SU-DHL-6 (cell line): ENCODE data around the gene SRF.

ENCODE experiments used
- H2AFZ ChIP-seq: fragments of 200-600 bp; sonication (generic); 2 replicates; pipeline ENCODE4 v1.6.1; 2014; ENCODE audit warnings: low read depth, mild to moderate bottlenecking, moderate library complexity, mixed read lengths, antibody characterized with exemption, low read length; ENCODE audit not compliant: severe bottlenecking
- H3F3A ChIP-seq: fragments of 200-600 bp; shearing (Covaris generic); 2 replicates; pipeline ENCODE4 v1.6.0; 2016; ENCODE audit warnings: antibody characterized with exemption, mild to moderate bottlenecking; ENCODE audit not compliant: insufficient read depth
- H3K27ac ChIP-seq: fragments of 200-600 bp; sonication (generic); 2 replicates; pipeline ENCODE4 v1.5.1; 2016; ENCODE audit warnings: low read depth, mild to moderate bottlenecking, low read length, moderate library complexity, mixed read lengths
- H3K27me3 ChIP-seq: fragments of 200-600 bp; sonication (generic), shearing (Covaris generic); 2 replicates; pipeline ENCODE4 v1.6.0; 2014; ENCODE audit warnings: mild to moderate bottlenecking, low read length
- H3K36me3 ChIP-seq: fragments of 200-600 bp; sonication (generic); 2 replicates; pipeline ENCODE4 v1.6.1; 2014; ENCODE audit warnings: mild to moderate bottlenecking, low read length, mixed read lengths
- H3K4me2 ChIP-seq: fragments of 300-600, 200-600 bp; shearing (Covaris generic), sonication (generic); 2 replicates; pipeline ENCODE4 v1.6.0; 2014; ENCODE audit warnings: low read length, low read depth, mild to moderate bottlenecking; ENCODE audit not compliant: poor library complexity, severe bottlenecking
- H3K4me3 ChIP-seq: fragments of 200-600 bp; sonication (generic); 2 replicates; pipeline ENCODE4 v1.5.1; 2014; ENCODE audit warnings: antibody characterized with exemption, low read length, mild to moderate bottlenecking, mixed read lengths; ENCODE audit not compliant: insufficient read depth, poor library complexity, severe bottlenecking
- H3K79me2 ChIP-seq: fragments of 200-600 bp; sonication (generic); 2 replicates; pipeline ENCODE4 v1.6.1; 2014; ENCODE audit warnings: mild to moderate bottlenecking, low read length, moderate library complexity; ENCODE audit not compliant: insufficient read depth
- H3K9ac ChIP-seq: fragments of 200-600 bp; sonication (generic); 2 replicates; pipeline ENCODE4 v1.7.0; 2014; ENCODE audit warnings: mild to moderate bottlenecking, low read length
- H3K9me2 ChIP-seq: fragments of 200-600 bp; sonication (generic); replicated peaks from 2 replicates; pipeline ENCODE4 v1.6.1; 2014; ENCODE audit warnings: low read length; ENCODE audit not compliant: insufficient read depth
- H3K9me3 ChIP-seq: fragments of 200-600 bp; sonication (generic); 2 replicates; pipeline ENCODE4 v1.6.1; 2014; ENCODE audit warnings: low read length, mixed read lengths; ENCODE audit not compliant: insufficient read depth
- H4K20me1 ChIP-seq: fragments of 200-600 bp; sonication (generic); 2 replicates; pipeline ENCODE4 v1.6.1; 2014; ENCODE audit warnings: low read depth, mild to moderate bottlenecking, antibody characterized with exemption, low read length, moderate library complexity, mixed read lengths
- EZH2phosphoT487 ChIP-seq: fragments of 200-600 bp; sonication (generic), shearing (Covaris generic); conservative IDR thresholded peaks from 2 replicates; pipeline ENCODE4 v1.6.1; 2018; ENCODE audit warnings: mild to moderate bottlenecking, antibody characterized with exemption, low read length, moderate library complexity, mixed read lengths
- TF ChIP-seq, protein P1 (sequence below): fragments of 200-600 bp; sonication (generic); IDR thresholded peaks from one replicate; pipeline ENCODE4 v1.5.1; 2017; ENCODE audit warnings: antibody characterized with exemption, mild to moderate bottlenecking, low read length, moderate library complexity; ENCODE audit not compliant: insufficient read depth, poor library complexity, severe bottlenecking

SRF gene

DNA sequence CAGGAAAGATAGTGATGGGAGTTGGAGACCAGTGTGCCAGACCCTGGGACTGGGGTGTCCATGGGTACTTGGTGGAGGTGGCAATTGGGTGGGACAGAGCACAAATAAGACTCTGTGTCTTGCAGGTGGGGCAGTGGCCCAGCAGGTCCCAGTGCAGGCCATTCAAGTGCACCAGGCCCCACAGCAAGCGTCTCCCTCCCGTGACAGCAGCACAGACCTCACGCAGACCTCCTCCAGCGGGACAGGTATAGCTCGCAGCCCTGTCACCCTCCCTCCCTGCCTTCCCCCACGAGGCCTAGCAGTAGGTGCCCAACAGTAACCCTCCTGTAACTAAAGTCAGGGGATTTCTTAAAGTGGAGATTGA lies 5.3 kb downstream of the SRF start:
- Histone ChIP-seq H3K9me3 (no peaks in the 10 kb centered on the region), H3K27ac (no peak overlapping the region), H3K9ac (no peak overlapping the region), H3K27me3 (no peaks in the 10 kb centered on the region), H3K79me2 (peaks cover 28% of the 10 kb centered on the region), H3K9me2 (no peaks in the 10 kb centered on the region), H4K20me1 (peaks cover 5% of the 10 kb centered on the region; the same call in 1 of the 2 replicates), H2AFZ (no peak overlapping the region), H3F3A (peaks cover 31% of the 10 kb centered on the region), H3K4me3 (no peak overlapping the region), H3K4me2 (no peak overlapping the region), H3K36me3 (peaks cover 14% of the 10 kb centered on the region)
- no peak for TF ChIP-seq EZH2phosphoT487
- TF ChIP-seq, protein P1, sequence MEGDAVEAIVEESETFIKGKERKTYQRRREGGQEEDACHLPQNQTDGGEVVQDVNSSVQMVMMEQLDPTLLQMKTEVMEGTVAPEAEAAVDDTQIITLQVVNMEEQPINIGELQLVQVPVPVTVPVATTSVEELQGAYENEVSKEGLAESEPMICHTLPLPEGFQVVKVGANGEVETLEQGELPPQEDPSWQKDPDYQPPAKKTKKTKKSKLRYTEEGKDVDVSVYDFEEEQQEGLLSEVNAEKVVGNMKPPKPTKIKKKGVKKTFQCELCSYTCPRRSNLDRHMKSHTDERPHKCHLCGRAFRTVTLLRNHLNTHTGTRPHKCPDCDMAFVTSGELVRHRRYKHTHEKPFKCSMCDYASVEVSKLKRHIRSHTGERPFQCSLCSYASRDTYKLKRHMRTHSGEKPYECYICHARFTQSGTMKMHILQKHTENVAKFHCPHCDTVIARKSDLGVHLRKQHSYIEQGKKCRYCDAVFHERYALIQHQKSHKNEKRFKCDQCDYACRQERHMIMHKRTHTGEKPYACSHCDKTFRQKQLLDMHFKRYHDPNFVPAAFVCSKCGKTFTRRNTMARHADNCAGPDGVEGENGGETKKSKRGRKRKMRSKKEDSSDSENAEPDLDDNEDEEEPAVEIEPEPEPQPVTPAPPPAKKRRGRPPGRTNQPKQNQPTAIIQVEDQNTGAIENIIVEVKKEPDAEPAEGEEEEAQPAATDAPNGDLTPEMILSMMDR = no peak

DNA sequence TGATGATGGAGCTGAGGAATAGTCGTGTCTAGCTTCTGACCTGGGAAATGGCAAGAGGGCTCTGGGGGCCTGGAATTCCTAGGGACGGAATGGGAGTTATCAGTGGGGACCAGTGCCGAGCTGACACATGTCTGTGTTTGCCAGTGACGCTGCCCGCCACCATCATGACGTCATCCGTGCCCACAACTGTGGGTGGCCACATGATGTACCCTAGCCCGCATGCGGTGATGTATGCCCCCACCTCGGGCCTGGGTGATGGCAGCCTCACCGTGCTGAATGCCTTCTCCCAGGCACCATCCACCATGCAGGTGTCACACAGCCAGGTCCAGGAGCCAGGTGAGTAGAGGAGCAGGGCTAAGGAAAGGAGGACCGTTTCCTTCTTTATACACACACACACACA lies 7.1 kb downstream of the SRF start:
- Histone ChIP-seq H3K36me3 (peaks cover 14% of the 10 kb centered on the region), H3K9me2 (no peaks in the 10 kb centered on the region), H3K4me3 (no peak overlapping the region), H2AFZ (no peak overlapping the region), H3F3A (peaks cover 30% of the 10 kb centered on the region), H3K79me2 (peaks cover 23% of the 10 kb centered on the region), H4K20me1 (peaks cover 5% of the 10 kb centered on the region; the same call in 1 of the 2 replicates), H3K27me3 (no peaks in the 10 kb centered on the region), H3K9ac (no peak overlapping the region), H3K9me3 (no peaks in the 10 kb centered on the region), H3K4me2 (no peak overlapping the region), H3K27ac (no peak overlapping the region)
- TF ChIP-seq EZH2phosphoT487 = no peak
- TF ChIP-seq, protein P1 = no peak

DNA sequence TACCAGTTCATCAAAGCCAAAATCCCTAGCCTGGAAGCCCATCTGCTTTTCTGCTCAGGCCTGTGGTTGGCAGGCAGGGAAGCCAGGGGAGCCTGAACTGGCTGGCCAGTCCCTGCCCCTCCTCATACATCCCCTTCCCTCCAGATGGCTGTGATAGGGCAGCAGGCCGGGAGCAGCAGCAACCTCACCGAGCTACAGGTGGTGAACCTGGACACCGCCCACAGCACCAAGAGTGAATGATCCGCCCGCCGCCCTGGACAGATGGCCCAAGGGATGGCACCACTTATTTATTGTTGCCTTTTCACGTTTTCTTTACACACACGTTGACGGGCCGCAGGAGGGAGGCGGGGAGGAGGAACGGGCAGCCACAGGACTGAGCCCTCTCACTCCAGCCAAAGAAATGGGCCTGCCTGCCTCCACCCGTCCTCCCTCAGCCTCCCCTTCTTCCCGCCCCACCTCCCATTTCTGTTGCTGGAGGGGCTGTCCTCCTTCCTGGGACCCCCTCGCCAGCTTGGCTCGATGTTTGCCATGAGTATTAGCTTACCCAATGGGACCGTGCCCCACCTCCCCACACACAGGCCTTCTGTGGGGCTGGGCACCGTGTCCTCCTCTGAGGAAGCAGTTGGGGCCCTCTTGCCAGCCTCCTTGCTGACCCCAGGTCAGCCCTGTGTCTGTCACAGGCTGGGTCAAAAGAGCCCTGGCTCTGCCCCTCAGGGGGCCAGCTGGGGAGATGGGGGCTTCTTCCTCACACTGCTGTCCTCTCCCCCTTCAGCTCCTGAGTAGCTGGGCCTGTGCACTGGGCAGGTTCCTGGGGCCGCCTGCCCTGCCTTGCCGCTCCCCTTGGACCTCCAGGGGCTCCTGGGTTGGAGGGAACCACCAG lies 8.1 kb downstream of the SRF start:
- no peak for TF ChIP-seq EZH2phosphoT487
- TF ChIP-seq, protein P1 = no peak
- Histone ChIP-seq H3K27ac (no peak overlapping the region), H3K36me3 (peaks cover 14% of the 10 kb centered on the region), H4K20me1 (peaks cover 5% of the 10 kb centered on the region; the same call in 1 of the 2 replicates), H3F3A (peaks cover 20% of the 10 kb centered on the region), H3K27me3 (no peaks in the 10 kb centered on the region), H3K9ac (no peak overlapping the region), H3K4me3 (no peak overlapping the region), H3K9me3 (no peaks in the 10 kb centered on the region), H3K9me2 (no peaks in the 10 kb centered on the region), H2AFZ (no peak overlapping the region), H3K4me2 (no peak overlapping the region), H3K79me2 (peaks cover 23% of the 10 kb centered on the region)
